Muscle of leg (tissue), 11 donors: ENCODE measurements around the gene TNP2. TPM values are rescaled to one million over a fixed set of nuclear protein-coding genes. Genes with fewer than 3 reads are reported as not detected.
A peak's percentile ranks its signal among the peaks of the same experiment; 100 is the strongest.
"Not testable (repeated sequence)": the region's sequence is repeated elsewhere in the genome, so short reads cannot be mapped to it uniquely, and the experiment has no call there.

ENCODE experiments used
- DNase-seq: peaks from one replicate; pipeline ENCODE4 v3.0.0; 2013
- H3K27ac ChIP-seq: one replicate; pipeline ENCODE4 v1.5.1; 2013; ENCODE audit warnings: mild to moderate bottlenecking, low read length, control low read depth
- H3K27me3 ChIP-seq: one replicate; pipeline ENCODE4 v1.6.1; 2013; ENCODE audit warnings: low read length; ENCODE audit not compliant: control insufficient read depth, insufficient read depth
- H3K36me3 ChIP-seq: one replicate; pipeline ENCODE4 v1.6.1; 2013; ENCODE audit warnings: low read length; ENCODE audit not compliant: control insufficient read depth, insufficient read depth
- H3K4me1 ChIP-seq: one replicate; pipeline ENCODE4 v1.6.1; 2013; ENCODE audit warnings: low read length; ENCODE audit not compliant: control insufficient read depth, insufficient read depth
- H3K4me3 ChIP-seq: one replicate; pipeline ENCODE4 v1.5.1; 2013; ENCODE audit warnings: low read length, control low read depth
- H3K9me3 ChIP-seq: replicated peaks from 2 replicates; pipeline ENCODE4 v1.6.1; 2013; ENCODE audit warnings: low read depth, low read length; ENCODE audit not compliant: control insufficient read depth
- WGBS: methylation state at CpG from one replicate; pipeline ENCODE4 v1.1.5; 2013; ENCODE audit warnings: missing lambda C conversion rate; ENCODE audit not compliant: insufficient coverage; 5-methylcytosine and 5-hydroxymethylcytosine counted together
- polyA plus RNA-seq, 8 donors: library from polyadenylated mRNA; unstranded; fragments of 120-200 nt; gene quantifications; one replicate each; pipeline versions ENCODE4 v1.2.1 to v1.2.3, GENCODE V29; 2013; ENCODE audit warnings: inconsistent platforms in 1 of 8, low replicate concordance in 1 of 8; ENCODE audit not compliant: insufficient read length in 8 of 8, insufficient read depth in 1 of 8
- total RNA-seq: library from RNA; stranded (reverse); fragments of 120-200 nt; gene quantifications from one replicate; pipeline ENCODE4 v1.2.4, GENCODE V29; 2013

TNP2 gene
- total and polyA plus RNA-seq, 9 donors, result not detected

GRCh38 chr16:11299865-11300559, 30.9 kb upstream of the TNP2 start:
- no peaks in the 10 kb centered on the region for H3K27me3 ChIP-seq
- H3K27ac ChIP-seq, result no peak overlapping the region
- DNase-seq, result no peak
- peaks cover 16% of the 10 kb centered on the region for H3K4me1 ChIP-seq
- H3K4me3 ChIP-seq, result no peak overlapping the region
- no peaks in the 10 kb centered on the region for H3K36me3 ChIP-seq
- WGBS, result 66% methylated on average over 4 of the region's 6 CpGs
- no peaks in the 10 kb centered on the region for H3K9me3 ChIP-seq

- 79% methylated on average over 8 of the region's 13 CpGs for WGBS
- not testable (repeated sequence) for H3K27ac ChIP-seq, H3K36me3 ChIP-seq, H3K9me3 ChIP-seq, H3K27me3 ChIP-seq, H3K4me3 ChIP-seq, DNase-seq
- H3K4me1 ChIP-seq, result peaks cover 16% of the 10 kb centered on the region
Observed at GRCh38 chr16:11298950-11299547, 29.9 kb upstream of the TNP2 start.

DNA sequence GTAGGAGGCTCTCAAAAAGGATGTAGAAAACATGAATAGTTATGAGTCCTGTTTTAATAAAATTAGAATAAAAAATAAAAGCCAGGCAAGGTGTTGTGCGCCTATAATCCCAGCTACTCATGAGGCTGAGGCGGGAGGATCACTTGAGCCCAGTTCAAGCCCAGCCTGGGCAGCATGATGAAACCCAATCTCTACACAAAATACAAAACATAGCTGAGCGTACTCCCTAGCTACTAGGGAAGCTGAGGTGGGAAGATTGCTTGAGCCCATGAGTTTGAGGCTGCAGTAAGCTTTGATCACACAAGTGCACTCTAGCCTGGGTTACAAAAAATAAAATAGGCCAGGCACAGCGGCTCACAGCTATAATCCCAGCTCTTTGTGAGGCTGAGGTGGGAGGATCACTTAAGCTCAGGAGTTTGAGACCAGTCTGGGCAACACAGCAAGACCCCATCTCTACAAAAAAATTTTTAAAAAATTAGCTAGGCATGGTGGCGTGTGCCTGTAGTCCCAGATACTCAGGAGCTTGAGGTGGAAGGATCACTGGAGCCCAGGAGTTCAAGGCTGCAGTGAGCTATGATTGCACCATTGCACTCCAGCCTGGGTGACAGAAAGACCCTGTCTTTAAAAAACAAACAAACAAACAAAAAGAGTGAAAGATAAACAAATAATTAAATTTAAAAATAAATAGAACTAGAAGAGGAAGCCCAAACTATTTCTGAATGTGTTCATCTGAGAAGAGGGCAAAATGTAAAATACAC, 29.2 kb upstream of the TNP2 start:
- no peak overlapping the region for H3K27ac ChIP-seq
- no peaks in the 10 kb centered on the region for H3K36me3 ChIP-seq
- no CpG with 5 or more reads among the region's 5 CpGs for WGBS
- peaks cover 16% of the 10 kb centered on the region for H3K4me1 ChIP-seq
- no peak overlapping the region for H3K4me3 ChIP-seq
- DNase-seq, result no peak
- no peaks in the 10 kb centered on the region for H3K27me3 ChIP-seq
- H3K9me3 ChIP-seq, result no peaks in the 10 kb centered on the region

DNA sequence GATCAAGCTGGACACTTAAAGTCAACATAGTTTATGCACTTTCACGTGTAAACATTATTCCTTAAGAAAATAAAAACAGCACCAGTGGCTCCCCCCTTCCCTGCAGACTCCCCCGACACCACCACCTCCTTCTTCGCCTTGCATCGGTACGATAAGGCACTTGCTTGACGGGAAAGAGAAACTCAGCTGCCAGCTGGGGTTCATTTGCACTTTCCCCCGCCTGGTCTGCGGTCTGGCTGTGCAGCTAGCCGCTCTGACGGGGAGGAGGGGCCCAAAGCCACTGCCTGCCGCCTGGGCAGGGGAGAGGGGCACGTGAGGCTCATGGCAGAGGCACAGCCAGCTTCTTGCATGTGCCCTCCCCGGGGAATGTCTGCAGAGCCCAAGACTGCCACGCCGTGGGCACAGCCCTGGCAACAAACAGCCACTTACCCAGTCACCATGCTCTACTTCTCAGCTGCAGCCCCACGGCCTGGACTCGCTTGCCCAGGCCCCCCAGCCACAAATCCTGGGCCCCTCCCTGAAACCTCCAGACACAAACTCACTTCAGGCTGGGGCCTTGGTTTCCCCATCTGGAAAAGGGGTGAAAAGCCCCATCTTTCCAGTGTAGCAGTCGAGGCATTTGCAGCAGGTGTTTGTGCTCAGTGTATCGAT, 28.5 kb upstream of the TNP2 start:
- no peaks in the 10 kb centered on the region for H3K27me3 ChIP-seq
- H3K4me1 ChIP-seq, result peaks cover 16% of the 10 kb centered on the region
- no peak overlapping the region for H3K4me3 ChIP-seq
- 5% methylated on average over 15 of the region's 19 CpGs for WGBS
- H3K36me3 ChIP-seq, result no peaks in the 10 kb centered on the region
- no peak overlapping the region for H3K27ac ChIP-seq
- peak; percentile 58 for DNase-seq
- no peaks in the 10 kb centered on the region for H3K9me3 ChIP-seq

GRCh38 chr16:11296706-11297491, 27.8 kb upstream of the TNP2 start:
- Histone ChIP-seq H3K36me3 (no peaks in the 10 kb centered on the region), H3K9me3 (no peaks in the 10 kb centered on the region), H3K4me1 (peaks cover 16% of the 10 kb centered on the region), H3K27me3 (no peaks in the 10 kb centered on the region), H3K4me3 (no peak overlapping the region), H3K27ac (no peak overlapping the region)
- WGBS, result 54% methylated on average over 2 of the region's 10 CpGs
- DNase-seq, result no peak

GRCh38 chr16:11296351-11296705, 27.2 kb upstream of the TNP2 start:
- peaks cover 16% of the 10 kb centered on the region for H3K4me1 ChIP-seq
- no peaks in the 10 kb centered on the region for H3K9me3 ChIP-seq
- no peaks in the 10 kb centered on the region for H3K36me3 ChIP-seq
- no peak overlapping the region for H3K27ac ChIP-seq
- DNase-seq, result no peak
- WGBS, result 60% methylated on average over 1 of the region's 3 CpGs
- H3K4me3 ChIP-seq, result no peak overlapping the region
- H3K27me3 ChIP-seq, result no peaks in the 10 kb centered on the region

DNA sequence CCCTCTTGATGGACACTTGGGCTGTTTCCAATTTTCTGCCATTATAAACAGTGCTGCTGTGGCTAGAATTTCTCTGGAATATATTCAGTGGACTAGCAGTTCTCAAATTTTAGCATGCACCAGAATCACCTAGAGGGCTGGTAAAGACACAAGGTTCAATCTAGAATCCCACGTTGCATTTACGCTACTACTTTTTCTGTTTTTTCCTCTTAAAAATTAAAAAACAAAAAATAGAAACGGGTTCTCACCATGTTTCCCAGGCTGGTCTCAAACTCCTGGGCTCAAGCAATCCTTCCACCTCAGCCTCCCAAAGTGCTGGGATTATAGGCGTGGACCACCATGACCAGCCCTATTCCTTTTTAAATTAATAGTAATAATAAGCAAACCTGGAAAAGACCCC, 26.5 kb upstream of the TNP2 start:
- Histone ChIP-seq H3K27me3 (no peaks in the 10 kb centered on the region), H3K27ac (no peak overlapping the region), H3K4me3 (no peak overlapping the region), H3K9me3 (no peaks in the 10 kb centered on the region), H3K4me1 (peaks cover 16% of the 10 kb centered on the region), H3K36me3 (no peaks in the 10 kb centered on the region)
- no peak for DNase-seq
- WGBS, result 80% methylated on average over 3 of the region's 4 CpGs

- H3K4me1 ChIP-seq, result peaks cover 8% of the 10 kb centered on the region
- H3K27me3 ChIP-seq, result no peaks in the 10 kb centered on the region
- no peak overlapping the region for H3K27ac ChIP-seq
- WGBS, result 85% methylated on average over 2 of the region's 7 CpGs
- no peaks in the 10 kb centered on the region for H3K9me3 ChIP-seq
- H3K4me3 ChIP-seq, result no peak overlapping the region
- no peaks in the 10 kb centered on the region for H3K36me3 ChIP-seq
- DNase-seq, result no peak
Observed at GRCh38 chr16:11292076-11292748, 23.1 kb upstream of the TNP2 start.

DNA sequence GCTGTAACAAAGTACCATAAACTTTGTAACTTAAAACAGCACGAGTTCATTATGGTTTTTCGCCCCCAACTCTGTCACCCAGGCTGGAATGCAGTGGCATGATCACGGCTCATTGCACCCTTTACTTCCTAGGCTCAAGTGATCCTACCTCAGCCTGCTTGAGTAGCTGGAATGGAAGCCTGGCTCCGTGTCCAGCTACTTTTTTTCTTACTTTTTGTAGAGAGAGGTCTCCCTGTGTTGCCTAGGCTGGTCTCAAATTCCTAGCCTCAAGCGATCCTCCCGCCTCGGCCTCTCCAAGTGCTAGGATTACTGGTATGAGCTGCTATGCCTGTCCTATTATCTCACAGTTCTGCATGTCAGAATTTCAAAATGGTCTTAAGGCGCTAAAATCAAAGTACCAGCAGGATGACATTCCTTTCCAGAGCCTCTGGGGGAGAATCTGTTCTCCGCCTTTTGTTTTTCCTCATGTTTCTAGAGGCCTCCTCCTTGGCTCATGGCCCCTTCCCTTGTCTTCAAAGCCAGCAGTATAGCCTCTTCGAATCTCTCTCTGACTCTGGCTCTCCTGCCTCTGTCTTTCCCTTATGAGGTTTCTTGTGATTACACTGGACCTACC, 22.1 kb upstream of the TNP2 start:
- peak; percentile 47 for DNase-seq
- 35% methylated on average over 6 of the region's 10 CpGs for WGBS

More for the DNA sequence above, 22.1 kb upstream of the TNP2 start:
- no peak overlapping the region for H3K4me3 ChIP-seq
- no peaks in the 10 kb centered on the region for H3K9me3 ChIP-seq
- no peak overlapping the region for H3K27ac ChIP-seq
- no peaks in the 10 kb centered on the region for H3K27me3 ChIP-seq
- no peaks in the 10 kb centered on the region for H3K36me3 ChIP-seq
- H3K4me1 ChIP-seq, result no peaks in the 10 kb centered on the region
